IMR-90 (cell line): ENCODE measurements around the gene FTSJ3. TPM values are rescaled to one million over a fixed set of nuclear protein-coding genes. Genes with fewer than 3 reads are reported as not detected.
"Not testable (repeated sequence)": the region's sequence is repeated elsewhere in the genome, so short reads cannot be mapped to it uniquely, and the experiment has no call there.

Experiments used
- ATAC-seq: fragments of 200-7000 bp; cut with Tn5 transposase; 2 replicates; pipeline ENCODE4 v1.9.1; 2020; ENCODE audit warnings: low read depth, mild to moderate bottlenecking, moderate library complexity
- BruUV-seq: library from RNA; stranded (reverse); fragments of 400-500 nt; replicated peaks from 2 replicates; lab custom pipeline; 2021; lab: Mats Ljungman, UMichigan
- CTCF ChIA-PET: fragments of 300-600 bp; formaldehyde crosslinking; extraction: SDS; loops from one replicate; lab custom pipeline; 2021; ENCODE audit warnings: antibody characterized with exemption; lab: Yijun Ruan, JAX
- POLR2A ChIA-PET: fragments of 300-600 bp; sonication (Branson Sonifier 250); formaldehyde crosslinking; loops from one replicate; lab custom pipeline; 2022; ENCODE audit warnings: antibody characterized with exemption; ENCODE audit not compliant: unreplicated experiment; lab: Charles Lee
- DNase-seq: peaks from one replicate; pipeline ENCODE4 v3.0.0; 2013
- H2AFZ ChIP-seq: replicated peaks from 2 replicates; pipeline ENCODE3; 2013; ENCODE audit warnings: low read length, mild to moderate bottlenecking; ENCODE audit not compliant: poor library complexity
- H2AK5ac ChIP-seq: 2 replicates; pipeline ENCODE4 v1.6.1; 2013; ENCODE audit warnings: low read depth, low read length, inconsistent platforms
- H2AK9ac ChIP-seq: replicated peaks from 2 replicates; pipeline ENCODE3; 2013; ENCODE audit warnings: mild to moderate bottlenecking, low read depth, low read length, moderate library complexity; ENCODE audit not compliant: poor library complexity
- H2BK120ac ChIP-seq: 2 replicates; pipeline ENCODE4 v1.6.1; 2013; ENCODE audit warnings: low read depth, low read length, inconsistent platforms
- H2BK15ac ChIP-seq: 3 replicates; pipeline ENCODE4 v1.6.1; 2013; ENCODE audit warnings: low read depth, low read length, inconsistent platforms
- H2BK20ac ChIP-seq: 2 replicates; pipeline ENCODE4 v1.6.1; 2013; ENCODE audit warnings: low read depth, mild to moderate bottlenecking, inconsistent platforms, low read length, moderate library complexity
- H2BK5ac ChIP-seq: 2 replicates; pipeline ENCODE4 v1.6.1; 2013; ENCODE audit warnings: mild to moderate bottlenecking, low read depth, low read length, inconsistent platforms; ENCODE audit not compliant: poor library complexity, severe bottlenecking
- H3K14ac ChIP-seq: replicated peaks from 2 replicates; pipeline ENCODE4 v1.6.1; 2013; ENCODE audit warnings: low read depth, low read length, inconsistent platforms
- H3K18ac ChIP-seq: 2 replicates; pipeline ENCODE4 v1.6.1; 2013; ENCODE audit warnings: low read depth, low read length, control low read depth
- H3K23ac ChIP-seq: 2 replicates; pipeline ENCODE4 v1.6.1; 2013; ENCODE audit warnings: low read depth, low read length, inconsistent platforms
- H3K27ac ChIP-seq: 2 replicates; pipeline ENCODE4 v1.5.1; 2013; ENCODE audit warnings: mild to moderate bottlenecking, control low read depth, low read length; ENCODE audit not compliant: insufficient read depth
- H3K27me3 ChIP-seq: 2 replicates; pipeline ENCODE4 v1.6.1; 2013; ENCODE audit warnings: low read length; ENCODE audit not compliant: control insufficient read depth, insufficient read depth
- H3K36me3 ChIP-seq: 2 replicates; pipeline ENCODE4 v1.6.1; 2013; ENCODE audit warnings: low read length, mixed read lengths; ENCODE audit not compliant: control insufficient read depth, insufficient read depth
- H3K4ac ChIP-seq: 2 replicates; pipeline ENCODE4 v1.6.1; 2013; ENCODE audit warnings: low read depth, low read length, inconsistent platforms
- H3K4me1 ChIP-seq: 2 replicates; pipeline ENCODE4 v1.6.1; 2013; ENCODE audit warnings: low read length, mixed read lengths; ENCODE audit not compliant: control insufficient read depth, insufficient read depth
- H3K4me2 ChIP-seq: 2 replicates; pipeline ENCODE4 v1.6.1; 2013; ENCODE audit warnings: low read depth, mild to moderate bottlenecking, control low read depth, low read length, moderate library complexity
- H3K4me3 ChIP-seq: 2 replicates; pipeline ENCODE4 v1.5.1; 2013; ENCODE audit warnings: low read depth, mild to moderate bottlenecking, control low read depth, low read length, moderate library complexity; ENCODE audit not compliant: insufficient read depth
- H3K56ac ChIP-seq: 2 replicates; pipeline ENCODE4 v1.6.1; 2013; ENCODE audit warnings: low read length, inconsistent platforms; ENCODE audit not compliant: insufficient read depth; ENCODE audit errors: extremely low read depth
- H3K79me1 ChIP-seq, 2 experiments: 2 replicates each; pipeline ENCODE4 v1.6.1; 2013; ENCODE audit warnings: low read length in 2 of 2, inconsistent platforms in 1 of 2, low read depth in 1 of 2
- H3K9ac ChIP-seq: 2 replicates; pipeline ENCODE4 v1.6.1; 2013; ENCODE audit warnings: low read depth, low read length, control low read depth
- H3K9me1 ChIP-seq: 2 replicates; pipeline ENCODE4 v1.6.1; 2013; ENCODE audit warnings: low read length, inconsistent platforms; ENCODE audit not compliant: insufficient read depth
- H3K9me3 ChIP-seq: 2 replicates; pipeline ENCODE4 v1.6.1; 2013; ENCODE audit warnings: low read length; ENCODE audit not compliant: control insufficient read depth, insufficient read depth
- H4K20me1 ChIP-seq: 2 replicates; pipeline ENCODE4 v1.6.1; 2013; ENCODE audit warnings: low read length, inconsistent platforms; ENCODE audit not compliant: insufficient read depth
- H4K5ac ChIP-seq: 2 replicates; pipeline ENCODE4 v1.6.1; 2013; ENCODE audit warnings: mild to moderate bottlenecking, low read depth, low read length, control low read depth
- H4K8ac ChIP-seq, 2 experiments: 2 replicates each; pipeline ENCODE4 v1.6.1; 2013; ENCODE audit warnings: low read depth in 2 of 2, low read length in 2 of 2, control low read depth in 1 of 2, inconsistent platforms in 1 of 2
- H4K91ac ChIP-seq: 2 replicates; pipeline ENCODE4 v1.6.1; 2013; ENCODE audit warnings: low read depth, low read length, inconsistent platforms; ENCODE audit not compliant: insufficient read depth
- BHLHE40 ChIP-seq: fragments of 150-350 bp; IDR thresholded peaks from 2 replicates; pipeline ENCODE4 v1.6.1; 2016; ENCODE audit warnings: mild to moderate bottlenecking, low read depth, low read length
- MXI1 ChIP-seq: IDR thresholded peaks from 2 replicates; pipeline ENCODE4 v1.6.1; 2012; ENCODE audit warnings: low read depth, mild to moderate bottlenecking, low read length, moderate library complexity, borderline replicate concordance
- WGBS, 2 experiments: methylation state at CpG; one replicate each; pipeline versions ENCODE4 v1.1.5 to v1.1.7; 2013; ENCODE audit warnings: missing lambda C conversion rate in 2 of 2; ENCODE audit not compliant: insufficient read length in 1 of 2; ENCODE audit errors: extremely low coverage in 2 of 2; 5-methylcytosine and 5-hydroxymethylcytosine counted together
- dilution Hi-C: fragments of 300-500 bp; cut with HindIII; formaldehyde crosslinking; loops from one replicate; pipeline ENCODE4 v1.14.3; 2018; ENCODE audit warnings: low sequenced_read_pairs; ENCODE audit not compliant: unreplicated experiment
- in situ Hi-C: fragments of 300-500 bp; cut with MboI; formaldehyde crosslinking; loops from 3 replicates; pipeline ENCODE4 v1.14.3; 2019; ENCODE audit warnings: low sequenced_read_pairs, inconsistent platforms, mixed read lengths
- intact Hi-C: fragments of 100-400 bp; cut with micrococcal nuclease; formaldehyde crosslinking; loops from 2 replicates; pipeline ENCODE4 v1.10.0; 2022
- polyA plus RNA-seq, 3 experiments: library from polyadenylated mRNA; depleted of rRNA; stranded (reverse); fragments of >200 nt; gene quantifications; 2 replicates each; pipeline ENCODE4 v1.2.3, GENCODE V29; 2012; ENCODE audit warnings: low replicate concordance in 1 of 3
- total RNA-seq: library from RNA; depleted of rRNA; stranded (reverse); fragments of >200 nt; gene quantifications from 2 replicates; pipeline ENCODE4 v1.2.3, GENCODE V29; 2012

FTSJ3 gene
- total and polyA plus RNA-seq, 2 of the 4 experiments (the other 2 are of a cell fraction) = 51.3 to 68.1 TPM

DNA sequence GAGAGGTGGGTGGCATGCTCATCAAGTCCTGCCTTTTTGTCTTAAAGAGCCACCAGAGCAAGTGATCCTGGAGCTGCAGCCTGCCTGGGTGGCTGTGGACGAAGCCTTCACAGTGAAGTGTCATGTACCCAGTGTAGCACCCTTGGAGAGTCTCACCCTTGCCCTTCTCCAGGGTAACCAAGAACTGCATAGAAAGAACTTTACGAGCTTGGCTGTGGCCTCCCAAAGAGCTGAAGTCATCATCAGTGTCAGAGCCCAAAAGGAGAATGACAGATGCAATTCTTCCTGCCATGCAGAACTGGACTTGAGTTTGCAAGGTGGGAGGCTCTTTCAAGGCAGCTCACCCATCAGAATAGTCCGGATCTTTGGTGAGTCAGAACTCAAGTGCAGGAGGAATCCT lies 31.8 kb upstream of the FTSJ3 start:
- Histone ChIP-seq H2AK5ac (no peak overlapping the region), H3K4ac (no peak overlapping the region), H3K9ac (no peak overlapping the region), H4K91ac (no peak overlapping the region), H3K23ac (no peak overlapping the region), H4K8ac (no peak overlapping the region), H2BK5ac (no peak overlapping the region), H3K27me3 (peaks cover 33% of the 10 kb centered on the region), H3K4me3 (no peak overlapping the region), H2BK120ac (no peak overlapping the region), H3K79me1 (no peaks in the 10 kb centered on the region), H2AFZ (no peak overlapping the region), H3K4me1 (no peaks in the 10 kb centered on the region), H4K5ac (no peak overlapping the region), H4K20me1 (no peaks in the 10 kb centered on the region), H3K27ac (no peak overlapping the region), H3K9me1 (no peaks in the 10 kb centered on the region), H3K4me2 (no peak overlapping the region), H3K18ac (no peak overlapping the region), H3K14ac (no peak overlapping the region), H2BK15ac (no peak overlapping the region), H3K36me3 (no peaks in the 10 kb centered on the region), H3K9me3 (no peaks in the 10 kb centered on the region), H3K56ac (no peak overlapping the region), H2AK9ac (peak overlapping the region; percentile 1), H2BK20ac (no peak overlapping the region)
- intact Hi-C loops = no loop called here
- TF ChIP-seq BHLHE40 (no peak), MXI1 (no peak)
- dilution Hi-C loops = no loop called here
- no peak for DNase-seq
- ChIA-PET POLR2A (interaction anchor here (0.5 kb wide), 1 partner anchor 16 kb away, joined by 6 read pairs; no protein-coding TSS in a partner anchor), CTCF (interaction anchor here (0.6 to 1.5 kb wide), 2 partner anchors 10 to 474 kb away, joined by 3 read pairs; no protein-coding TSS in a partner anchor)
- WGBS, 2 experiments = no CpG with 5 or more reads among the region's 3 CpGs
- no peak for ATAC-seq
- in situ Hi-C loops = no loop called here
- no TSS peak for BruUV-seq

DNA sequence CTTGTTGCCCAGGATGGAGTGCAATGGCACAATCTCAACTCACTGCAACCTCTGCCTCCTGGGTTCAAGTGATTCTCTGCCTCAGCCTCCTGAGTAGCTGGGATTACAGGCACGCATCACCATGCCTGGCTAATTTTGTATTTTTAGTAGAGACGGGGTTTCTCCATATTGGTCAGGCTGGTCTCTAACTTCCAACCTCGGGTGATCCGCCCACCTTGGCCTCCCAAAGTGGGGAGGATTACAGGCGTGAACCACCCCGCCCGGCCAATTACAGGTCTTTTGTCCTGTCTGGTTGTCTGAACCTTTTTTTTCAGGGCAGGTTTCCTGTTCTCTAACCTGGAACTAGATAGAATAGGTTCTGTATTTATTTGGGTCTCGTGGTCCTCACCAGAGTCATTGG lies 29.0 kb upstream of the FTSJ3 start:
- H2BK120ac ChIP-seq, DNase-seq, H2AK9ac ChIP-seq, H3K4me3 ChIP-seq, H4K5ac ChIP-seq, H3K23ac ChIP-seq, H3K27ac ChIP-seq, H2BK20ac ChIP-seq, H2AK5ac ChIP-seq, H2BK15ac ChIP-seq, H4K20me1 ChIP-seq, H3K9ac ChIP-seq, intact Hi-C loops, BruUV-seq, H4K8ac ChIP-seq, POLR2A ChIA-PET, H3K4me2 ChIP-seq, H4K91ac ChIP-seq, H3K4ac ChIP-seq, H3K14ac ChIP-seq, H3K9me3 ChIP-seq, H3K9me1 ChIP-seq, H3K18ac ChIP-seq, H3K36me3 ChIP-seq, H2AFZ ChIP-seq, H3K56ac ChIP-seq, H2BK5ac ChIP-seq, ATAC-seq, dilution Hi-C loops, H3K79me1 ChIP-seq, in situ Hi-C loops, H3K4me1 ChIP-seq: not testable (repeated sequence)
- CTCF ChIA-PET = interaction anchor here (0.6 to 0.7 kb wide), 2 partner anchors 33 to 50 kb away, joined by 3 to 6 read pairs; no protein-coding TSS in a partner anchor
- no CpG with 5 or more reads among the region's 8 CpGs for WGBS, 2 experiments
- H3K27me3 ChIP-seq = peaks cover 39% of the 10 kb centered on the region
